Islet precursor cell (in vitro differentiated cells): ENCODE measurements around the gene OR5AK2.
"Not testable (repeated sequence)": the region's sequence is repeated elsewhere in the genome, so short reads cannot be mapped to it uniquely, and the experiment has no call there.

Source experiments
- DNase-seq: peaks from one replicate; pipeline ENCODE4 v3.0.0-alpha.2; 2018

Gene OR5AK2, protein sequence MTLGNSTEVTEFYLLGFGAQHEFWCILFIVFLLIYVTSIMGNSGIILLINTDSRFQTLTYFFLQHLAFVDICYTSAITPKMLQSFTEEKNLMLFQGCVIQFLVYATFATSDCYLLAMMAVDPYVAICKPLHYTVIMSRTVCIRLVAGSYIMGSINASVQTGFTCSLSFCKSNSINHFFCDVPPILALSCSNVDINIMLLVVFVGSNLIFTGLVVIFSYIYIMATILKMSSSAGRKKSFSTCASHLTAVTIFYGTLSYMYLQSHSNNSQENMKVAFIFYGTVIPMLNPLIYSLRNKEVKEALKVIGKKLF

DNA sequence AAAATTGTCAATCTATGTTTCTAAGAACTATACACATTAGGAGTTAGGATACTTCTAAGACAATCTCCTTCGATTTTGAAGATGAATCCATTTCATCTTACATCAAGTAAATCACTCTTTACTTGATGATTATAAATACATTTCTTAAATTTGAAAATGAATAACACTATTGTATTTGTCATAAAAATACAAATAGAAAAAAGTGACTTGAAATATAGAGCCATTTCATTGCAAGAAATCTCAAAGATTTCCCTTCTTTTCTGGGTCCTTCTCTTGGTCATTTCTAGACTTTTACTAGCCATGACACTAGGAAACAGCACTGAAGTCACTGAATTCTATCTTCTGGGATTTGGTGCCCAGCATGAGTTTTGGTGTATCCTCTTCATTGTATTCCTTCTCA, at the start of gene OR5AK2:
OR5AK2 (plus strand) TSS at position 301 of the 400 bp plus-strand sequence; CDS start at position 301, 0 bp downstream.
- DNase-seq, result no peak

DNA sequence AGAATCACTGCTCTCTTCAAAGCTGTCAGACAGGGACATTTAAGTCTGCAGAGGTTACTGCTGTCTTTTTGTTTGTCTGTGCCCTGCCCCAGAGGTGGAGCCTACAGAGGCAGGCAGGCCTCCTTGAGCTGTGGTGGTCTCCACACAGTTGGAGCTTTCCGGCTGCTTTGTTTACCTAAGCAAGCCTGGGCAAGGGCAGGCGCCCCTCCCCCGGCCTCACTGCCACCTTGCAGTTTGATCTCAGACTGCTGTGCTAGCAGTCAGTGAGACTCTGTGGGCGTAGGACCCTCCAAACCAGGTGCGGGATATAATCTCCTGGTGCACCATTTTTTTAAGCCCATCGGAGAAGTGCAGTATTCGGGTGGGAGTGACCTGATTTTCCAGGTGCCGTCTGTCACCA, 43.2 kb upstream of the OR5AK2 start:
- not testable (repeated sequence) for DNase-seq

DNA sequence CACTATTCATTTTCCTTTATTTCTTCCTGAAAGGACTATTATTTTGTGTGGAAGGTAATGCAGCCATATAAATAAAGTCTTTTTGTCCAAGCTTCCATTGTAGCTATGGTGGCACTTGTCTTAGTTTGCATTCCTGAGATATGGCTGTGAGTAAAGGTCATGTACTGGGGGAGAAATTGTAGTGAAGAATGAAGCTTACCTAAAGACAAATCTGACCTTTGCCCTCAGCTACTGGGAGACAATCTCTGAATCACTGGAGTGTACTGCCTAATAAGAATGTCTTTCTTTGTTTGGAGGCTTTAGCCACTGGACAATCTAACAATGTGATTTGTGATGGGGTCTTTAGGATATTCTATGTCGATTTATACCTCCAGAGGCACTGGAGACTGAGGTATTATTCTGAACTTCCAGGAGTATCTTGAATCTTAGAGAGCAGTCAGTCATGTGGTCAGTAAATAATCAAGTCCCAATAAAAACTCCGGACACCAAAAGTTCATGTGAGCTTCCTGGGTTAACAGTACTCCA, 39.7 kb upstream of the OR5AK2 start:
- no peak for DNase-seq

DNA sequence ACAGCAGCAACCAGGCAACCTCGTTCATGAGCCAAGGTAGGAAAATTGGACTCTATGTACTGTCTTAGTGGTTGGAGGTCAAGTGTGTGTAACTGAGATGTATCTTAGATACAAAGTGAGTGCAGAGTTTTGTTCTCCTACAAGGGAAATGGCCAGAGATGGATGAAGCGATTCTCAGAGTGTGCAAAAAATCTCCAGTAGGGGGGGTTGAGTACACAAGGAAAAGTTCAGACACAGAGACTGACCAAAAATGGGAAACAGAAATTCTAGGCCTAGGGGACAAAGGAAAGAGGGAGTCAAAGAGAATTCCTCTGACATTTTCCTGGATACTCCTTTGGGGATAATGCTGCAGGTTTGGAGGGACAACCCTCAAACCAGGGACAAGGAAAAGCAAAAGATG, 38.2 kb upstream of the OR5AK2 start:
- DNase-seq, result no peak

- DNase-seq, result not testable (repeated sequence)
Measured at GRCh38 chr11:56953907-56954306, 34.8 kb upstream of the OR5AK2 start.

DNA sequence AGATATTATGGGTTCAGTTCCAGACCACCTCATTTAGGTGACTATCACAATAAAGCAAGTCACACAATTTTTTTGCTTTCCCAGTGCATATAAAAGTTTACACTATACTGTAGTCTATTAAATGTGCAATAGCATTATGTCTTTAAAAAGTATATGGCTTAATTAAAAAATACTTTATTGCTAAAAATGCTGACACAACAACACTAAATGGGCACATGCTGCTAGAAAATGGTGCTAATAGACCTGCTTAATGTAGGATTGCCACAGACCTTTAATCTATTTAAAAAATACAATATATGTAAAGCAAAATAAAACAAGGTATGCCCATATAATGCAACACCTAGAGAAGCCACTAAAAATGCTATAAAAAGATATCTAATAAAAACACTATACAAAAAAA, 27.1 kb upstream of the OR5AK2 start:
- no peak for DNase-seq

DNA sequence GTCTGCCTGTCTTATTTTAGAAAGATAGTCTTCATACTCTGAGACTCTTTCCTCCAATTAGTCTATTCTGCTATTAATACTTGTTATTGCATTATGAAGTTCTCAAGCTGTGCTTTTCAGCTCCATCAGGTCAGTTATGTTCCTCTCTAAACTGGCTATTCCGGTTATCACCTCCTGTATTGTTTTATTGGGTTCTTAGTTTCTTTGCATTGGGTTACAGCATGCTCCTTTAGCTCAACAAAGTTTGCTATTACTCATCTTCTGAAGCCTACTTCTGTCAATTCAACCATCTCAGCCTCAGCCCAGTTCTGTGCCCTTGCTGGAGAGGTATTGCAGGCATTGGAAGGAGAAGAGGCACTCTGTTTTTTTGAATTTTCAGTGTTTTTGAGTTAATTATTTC, 21.0 kb upstream of the OR5AK2 start:
- no peak for DNase-seq

- DNase-seq, result no peak
Measured at GRCh38 chr11:56968524-56968923, 20.2 kb upstream of the OR5AK2 start.

DNA sequence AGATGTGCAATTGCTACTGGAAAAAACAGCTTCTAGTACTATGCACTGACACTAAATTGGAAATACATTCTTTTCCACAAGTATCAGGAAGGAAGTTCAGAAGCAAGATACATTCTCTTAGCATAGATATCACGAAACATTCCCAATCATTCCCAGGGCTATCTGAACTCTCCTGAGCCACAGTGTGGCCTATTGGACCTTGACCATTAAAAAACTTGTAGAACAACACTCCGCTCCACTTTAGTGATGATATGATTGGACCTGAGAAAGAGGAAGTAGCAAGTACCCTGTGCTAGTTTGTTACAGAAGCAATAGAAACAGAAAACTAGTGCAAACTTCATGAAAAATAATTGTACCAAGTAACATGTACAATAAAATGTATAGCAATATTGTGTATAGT, 11.4 kb upstream of the OR5AK2 start:
- no peak for DNase-seq

DNA sequence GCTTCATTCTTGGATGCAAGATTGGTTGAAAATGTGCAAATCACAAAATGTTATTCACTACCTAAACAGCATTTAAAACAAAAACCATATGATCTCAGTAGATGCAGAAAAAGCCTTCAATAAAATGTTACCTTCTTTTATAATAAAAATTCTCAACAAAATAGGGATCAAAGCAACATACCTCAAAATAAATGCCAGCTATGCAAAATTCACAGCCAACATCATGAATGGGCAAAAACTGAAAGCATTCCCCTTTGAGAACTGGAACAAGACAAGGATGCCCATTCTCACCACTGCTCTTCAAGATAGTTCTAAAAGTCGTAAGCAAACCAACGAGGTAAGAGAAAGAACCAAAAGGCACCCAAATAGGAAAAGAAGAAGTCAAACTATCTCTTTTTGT, 2.0 kb downstream of the OR5AK2 start:
- DNase-seq, result no peak

- no peak for DNase-seq
Measured at GRCh38 chr11:56994532-56994931, 5.8 kb downstream of the OR5AK2 start.

DNA sequence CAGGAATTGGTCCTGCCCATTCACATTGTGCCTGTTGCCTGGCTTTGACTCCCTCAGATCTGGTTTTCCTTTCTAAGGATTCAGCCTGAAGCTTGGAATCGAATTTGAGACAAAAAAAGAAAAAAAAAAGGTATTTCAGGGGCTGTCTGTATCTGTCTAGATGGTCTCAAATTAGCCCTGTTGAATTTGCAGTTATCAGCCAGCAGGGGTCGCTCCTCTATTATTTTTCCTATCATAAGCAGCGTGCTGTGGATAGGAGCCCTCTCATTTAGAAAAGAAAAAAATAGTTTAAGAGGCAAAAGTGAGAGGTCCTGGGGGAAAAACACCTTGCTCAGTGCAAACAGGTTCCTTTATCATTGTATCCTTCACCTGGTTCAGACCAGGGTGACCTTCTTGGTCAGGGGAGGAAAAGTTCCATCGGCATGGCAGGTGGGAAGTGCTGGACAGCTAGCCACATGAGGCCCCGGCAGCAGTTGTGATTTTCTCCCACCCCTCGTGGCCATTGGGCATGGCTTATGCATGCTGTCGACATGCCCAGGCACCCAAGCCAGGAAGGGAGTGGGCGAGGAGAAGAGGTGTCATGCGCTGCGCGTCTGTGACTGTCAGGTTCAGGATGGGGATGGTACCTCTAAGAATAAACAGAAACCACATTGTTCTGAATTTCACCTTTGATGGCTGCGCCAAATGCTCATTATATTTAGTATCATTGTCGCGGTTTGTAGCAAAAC, 13.1 kb downstream of the OR5AK2 start:
- no peak for DNase-seq

GRCh38 chr11:57008373-57008772, 19.7 kb downstream of the OR5AK2 start:
- DNase-seq, result no peak

DNA sequence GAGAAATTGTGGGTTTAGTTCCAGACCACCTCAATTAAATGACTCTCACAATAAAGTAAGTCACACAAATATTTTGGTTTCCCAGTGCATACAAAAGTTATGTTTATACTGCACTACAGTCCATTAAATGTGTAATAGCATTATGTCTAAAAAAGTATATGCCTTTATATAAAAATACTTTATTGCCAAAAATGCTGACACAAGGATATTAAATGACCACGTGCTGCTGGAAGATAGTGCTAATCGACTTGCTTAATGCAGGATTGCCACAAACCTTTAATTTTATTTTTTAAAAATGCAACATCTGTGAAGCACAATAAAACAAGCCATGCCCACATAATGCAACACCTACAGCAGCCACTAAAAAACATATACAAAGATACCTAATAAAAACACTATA, 27.0 kb downstream of the OR5AK2 start:
- no peak for DNase-seq

GRCh38 chr11:57031556-57031955, 42.8 kb downstream of the OR5AK2 start:
- no peak for DNase-seq
